Femur (tissue), 1 donor: ENCODE data around the gene TICAM1.
"Not testable (repeated sequence)": the region's sequence is repeated elsewhere in the genome, so short reads cannot be mapped to it uniquely, and the experiment has no call there.

ENCODE experiments used
- DNase-seq: peaks from one replicate; pipeline ENCODE4 v3.0.0-alpha.2; 2017

The TICAM1 gene

DNA sequence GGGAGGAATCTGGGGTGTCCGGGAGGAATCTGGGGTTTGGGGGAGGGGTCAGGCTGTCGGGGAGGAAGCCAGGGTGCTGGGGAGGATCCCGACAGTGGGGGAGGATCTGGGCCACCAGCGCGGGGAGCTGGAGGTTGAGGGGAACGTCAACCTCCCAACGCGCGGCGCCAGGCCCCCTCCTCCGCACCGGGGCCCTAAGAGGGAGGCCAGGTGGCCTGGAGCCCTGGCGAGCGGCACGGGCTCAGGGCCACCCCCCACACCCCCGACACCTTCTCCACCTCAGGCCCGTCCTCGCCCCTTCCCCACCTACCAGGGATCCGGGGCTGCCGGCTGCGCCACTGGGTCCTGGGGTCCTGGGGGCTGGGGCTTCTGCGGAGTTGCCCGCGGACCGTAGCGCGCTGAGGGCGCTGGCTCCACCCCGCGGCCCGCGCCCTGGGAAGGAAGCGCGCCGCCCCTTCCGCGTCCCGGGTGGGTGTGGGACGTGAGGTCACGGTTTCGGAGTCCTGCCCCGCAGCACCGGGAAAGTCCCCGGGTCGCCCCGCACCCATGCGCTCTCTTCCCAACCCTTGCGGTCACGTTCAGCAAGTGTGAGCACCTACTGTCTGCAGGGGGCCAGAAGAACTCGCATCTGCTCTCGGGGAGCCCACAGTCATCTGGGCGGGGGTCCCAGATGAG, at the start of gene TICAM1:
Gene TICAM1, minus strand, starts transcription at position 409 of the 675 bp plus-strand sequence. CDS start 13,335 bp downstream, outside the sequence.
- DNase-seq: peak; percentile 76

DNA sequence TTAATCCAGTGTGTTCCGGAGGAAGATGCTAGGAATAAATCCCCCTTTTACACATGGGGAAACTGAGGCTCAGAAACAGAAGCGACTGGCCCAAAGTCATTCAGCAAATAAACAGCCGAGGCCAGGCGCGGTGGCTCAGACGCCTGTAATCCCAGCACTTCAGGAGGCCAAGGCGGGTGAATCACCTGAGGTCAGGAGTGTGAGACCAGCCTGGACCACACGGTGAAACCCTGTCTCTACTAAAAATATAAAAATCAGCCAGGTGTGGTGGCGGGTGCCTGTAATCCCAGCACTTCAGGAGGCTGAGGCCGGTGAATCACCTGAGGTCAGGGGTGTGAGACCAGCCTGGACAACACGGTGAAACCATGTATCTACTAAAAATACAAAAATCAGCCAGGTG, 47.5 kb upstream of the TICAM1 start:
- DNase-seq: no peak

DNA sequence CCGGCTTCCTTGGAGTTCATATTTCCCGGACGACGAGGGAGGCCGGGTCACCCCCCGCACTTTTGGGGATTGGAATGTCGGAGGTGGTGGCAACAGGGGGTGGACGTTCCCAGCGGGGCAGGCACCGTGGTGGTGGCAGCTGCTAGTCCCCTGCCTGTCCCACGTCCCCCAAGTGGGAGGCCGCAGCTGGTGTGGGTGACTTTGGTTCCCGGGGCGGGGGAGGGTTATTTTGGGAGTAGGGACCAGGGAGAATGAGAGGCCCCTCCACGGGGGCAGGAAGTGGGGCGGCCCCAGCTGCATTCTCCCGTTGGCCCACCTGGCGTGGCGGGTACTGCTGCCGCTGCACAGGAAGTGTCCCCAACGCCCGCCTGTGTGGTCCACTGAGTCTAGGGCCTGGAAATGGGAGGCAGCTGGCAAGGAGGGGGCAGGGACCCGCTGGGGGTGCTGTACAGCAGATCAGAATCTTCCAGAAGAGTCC, 47.0 kb upstream of the TICAM1 start:
- DNase-seq: peak; percentile 76

DNA sequence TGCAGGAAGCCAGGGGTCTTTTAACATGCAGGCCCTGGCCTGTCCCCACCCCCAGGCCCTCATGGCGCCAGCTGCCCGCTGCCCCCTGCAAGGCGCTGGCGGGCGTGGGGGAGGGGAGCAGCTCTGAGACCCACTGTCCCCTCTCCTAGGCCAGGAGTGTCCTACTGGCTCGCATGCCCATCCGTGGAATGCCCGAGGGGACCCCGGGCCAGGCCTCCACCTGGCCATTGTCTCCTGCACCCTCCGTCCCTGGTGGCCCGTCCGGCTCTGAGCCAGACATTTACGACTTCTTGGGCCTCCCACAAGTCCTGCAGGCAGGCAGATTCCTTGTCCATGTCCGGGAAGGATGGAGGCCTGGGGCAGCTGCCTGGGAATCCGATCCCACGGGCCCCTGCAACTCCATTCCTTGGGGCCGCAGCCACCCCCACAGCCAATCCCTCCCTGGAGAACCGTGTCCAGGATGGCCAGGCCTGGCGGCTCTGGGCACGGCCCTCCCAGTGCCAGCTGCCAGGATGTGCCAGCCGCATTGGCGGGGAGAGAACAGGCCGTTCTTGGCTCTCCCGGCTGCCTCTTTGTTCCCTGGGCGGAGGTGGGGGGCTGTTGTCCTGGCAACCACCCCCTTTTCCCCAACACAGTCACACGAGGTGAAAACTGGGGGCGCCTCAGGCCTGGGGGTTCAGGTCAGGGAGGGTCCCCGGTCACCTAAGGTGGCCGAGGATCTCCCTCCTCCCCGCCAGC, 46.4 kb upstream of the TICAM1 start:
- peak; percentile 71 for DNase-seq

DNA sequence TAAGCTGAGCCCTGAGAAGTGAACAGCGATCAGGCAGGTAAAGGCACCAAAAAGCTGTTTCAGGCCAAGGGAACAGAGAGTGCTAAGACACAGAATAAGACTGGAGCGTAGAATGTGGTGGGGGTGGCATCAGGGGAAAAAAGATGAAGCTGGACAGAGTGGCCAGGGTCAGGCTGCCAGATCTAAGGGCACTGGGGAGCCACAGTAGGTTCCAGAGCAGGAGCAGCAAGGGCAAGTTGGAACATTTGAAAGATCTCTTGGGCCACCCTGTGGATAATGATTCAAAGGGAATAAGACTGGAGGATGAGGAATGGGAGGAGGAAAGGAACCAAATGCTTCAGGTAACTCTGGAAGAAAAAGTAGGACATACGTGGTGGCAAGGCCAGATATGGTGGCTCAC, 42.4 kb upstream of the TICAM1 start:
- no peak for DNase-seq

DNA sequence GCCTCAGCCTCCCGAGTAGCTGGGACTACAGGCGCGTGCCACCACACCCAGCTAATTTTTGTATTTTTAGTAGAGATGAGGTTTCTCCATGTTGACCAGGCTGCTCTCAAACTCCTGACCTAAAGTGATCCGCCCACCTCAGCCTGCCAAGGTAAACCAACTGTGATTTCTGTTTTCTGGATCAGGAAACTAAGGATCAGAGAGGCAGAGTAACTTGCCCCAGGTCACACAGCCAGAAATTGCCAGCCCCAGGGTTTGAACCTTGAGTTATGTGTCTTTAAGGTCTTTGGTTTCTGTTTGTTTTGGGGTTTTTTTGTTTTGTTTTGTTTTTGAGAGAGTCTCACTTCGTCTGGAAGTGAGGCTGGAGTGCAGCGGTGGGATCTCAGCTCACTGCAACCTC, 40.2 kb upstream of the TICAM1 start:
- DNase-seq: no peak

DNA sequence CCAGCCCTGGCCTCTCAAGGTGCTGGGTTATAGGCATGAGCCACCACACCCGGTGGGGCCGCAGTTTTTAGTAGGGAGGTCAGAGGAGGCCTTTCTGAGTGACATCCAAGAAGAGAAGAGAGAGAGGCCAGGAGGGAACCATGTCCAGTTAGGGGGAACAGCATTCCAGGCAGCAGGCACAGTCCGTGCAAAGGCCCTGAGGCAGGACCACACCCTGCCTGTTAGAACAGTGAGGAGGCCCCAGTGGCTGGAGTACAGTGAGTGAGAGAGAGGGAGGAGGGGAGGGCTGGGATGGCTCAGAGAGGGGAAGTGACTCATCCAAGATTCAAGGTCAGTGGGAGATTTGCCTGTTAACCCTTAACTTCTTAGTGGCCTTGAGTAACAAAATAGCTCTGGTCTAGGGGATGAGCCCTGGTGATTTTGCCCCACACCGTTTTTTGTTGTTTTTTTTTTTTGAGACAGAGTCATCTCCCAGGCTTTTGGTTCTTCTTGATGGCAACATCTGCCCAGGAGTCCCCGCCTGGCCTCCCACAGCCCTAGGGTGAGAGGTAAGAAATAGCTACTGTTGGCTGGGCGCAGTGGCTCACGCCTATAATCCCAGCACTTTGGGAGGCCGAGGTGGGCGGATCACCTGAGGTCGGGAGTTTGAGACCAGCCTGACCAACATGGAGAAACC, 38.7 kb upstream of the TICAM1 start:
- peak; percentile 49 for DNase-seq

DNA sequence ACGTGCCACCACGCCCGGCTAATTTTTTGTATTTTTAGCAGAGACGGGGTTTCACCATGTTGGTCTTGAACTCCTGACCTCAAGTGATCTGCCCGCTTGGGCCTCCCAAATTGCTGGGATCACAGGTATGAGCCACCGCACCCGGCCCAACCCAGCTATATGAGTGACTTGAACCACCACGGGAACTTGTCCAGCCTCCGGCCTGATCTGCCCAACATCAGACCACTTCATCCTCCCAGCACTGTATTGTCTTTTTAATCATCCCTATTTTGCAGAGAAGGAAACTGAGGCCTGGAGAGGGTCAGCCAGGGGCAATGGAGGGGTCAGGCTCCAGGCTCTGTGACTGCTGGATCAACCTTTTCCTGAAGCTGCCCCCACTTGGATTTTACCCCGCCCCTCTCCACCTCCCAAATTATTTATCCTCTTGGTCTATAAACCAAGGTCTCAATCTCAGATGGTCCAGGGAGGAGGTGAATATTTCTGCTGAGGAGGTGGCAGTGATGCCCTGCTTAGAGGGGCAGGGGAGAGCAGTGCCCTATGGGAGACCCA, 36.8 kb upstream of the TICAM1 start:
- no peak for DNase-seq

DNA sequence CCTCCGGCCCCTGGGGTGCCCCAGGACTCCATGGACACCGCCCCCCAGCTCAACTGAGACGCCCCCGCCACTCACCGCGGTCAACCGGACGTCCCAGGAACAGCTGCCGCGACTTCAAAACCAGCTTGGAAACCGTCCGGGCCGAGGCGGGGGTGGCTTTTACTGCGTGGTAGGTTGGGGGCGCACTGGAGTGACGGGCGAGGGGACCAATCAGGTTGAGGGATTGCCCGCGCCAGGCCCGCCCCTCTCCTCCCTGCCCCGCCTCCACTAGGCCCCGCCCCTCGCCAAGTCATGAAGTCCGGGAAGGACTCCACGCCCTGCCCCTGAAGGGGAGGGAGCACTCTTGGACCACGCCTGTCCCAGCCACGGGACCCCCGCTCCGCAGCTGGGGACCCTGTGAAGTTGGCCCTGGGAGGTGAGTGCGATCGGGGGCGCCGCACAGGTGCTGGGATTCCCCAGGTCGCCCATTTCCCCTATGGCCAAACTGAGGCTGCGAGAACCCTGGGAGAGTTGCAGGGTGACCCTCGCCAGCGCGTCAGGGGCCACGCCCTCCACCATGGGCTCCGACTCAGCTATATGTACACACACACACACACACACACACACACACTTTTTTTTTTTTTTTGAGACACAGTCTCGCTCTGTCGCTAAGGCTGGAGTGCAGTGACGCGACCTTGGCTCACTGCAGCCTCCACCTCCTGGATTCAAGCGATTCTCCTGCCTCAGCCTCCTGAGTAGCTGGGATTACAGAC, 36.2 kb upstream of the TICAM1 start, which contains the start of gene PLIN3:
Gene PLIN3, minus strand, starts transcription at position 134 of the 752 bp plus-strand sequence. CDS start 6,273 bp downstream, outside the sequence.
- peak; percentile 98 for DNase-seq

DNA sequence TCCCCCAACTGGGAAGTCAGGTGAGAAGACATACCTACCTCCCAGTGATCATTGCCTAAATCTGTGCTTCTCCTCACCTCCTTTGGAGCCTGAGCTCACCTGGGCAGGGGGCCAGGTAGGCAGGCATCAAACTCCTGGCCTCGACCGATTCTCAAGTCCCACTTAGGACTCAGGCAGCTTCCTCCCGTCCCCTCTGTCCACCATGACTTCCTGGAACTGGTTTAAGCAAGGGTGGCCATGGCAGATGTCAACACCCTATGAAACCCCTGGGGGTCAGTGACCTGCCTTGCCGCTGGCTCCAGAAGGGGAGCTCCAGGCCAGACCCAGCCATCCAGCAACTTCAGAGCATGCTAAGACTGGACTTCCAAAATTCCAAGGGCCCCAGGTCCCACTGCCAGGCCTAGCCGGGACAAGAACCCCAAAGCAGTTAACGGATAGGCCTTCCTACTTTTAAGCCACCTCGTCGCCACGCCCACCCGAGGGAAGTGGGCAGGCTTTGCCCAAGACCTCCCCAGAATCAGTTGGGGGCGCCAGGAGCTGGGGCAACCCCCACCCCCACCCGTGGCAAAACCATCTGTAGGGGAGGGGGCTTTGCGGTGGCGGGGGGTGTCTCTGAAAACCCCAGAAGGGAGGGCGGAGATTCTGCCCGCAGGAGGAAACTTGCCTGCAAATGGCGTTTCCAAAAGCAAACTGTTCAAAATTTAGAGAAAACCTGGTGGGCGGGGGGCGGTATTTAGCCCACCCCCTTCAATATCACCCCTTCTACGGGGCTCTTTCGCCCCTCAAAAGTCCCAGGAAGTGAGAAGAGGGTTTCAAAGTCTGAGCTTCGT, 35.3 kb upstream of the TICAM1 start:
- DNase-seq: peak; percentile 79

DNA sequence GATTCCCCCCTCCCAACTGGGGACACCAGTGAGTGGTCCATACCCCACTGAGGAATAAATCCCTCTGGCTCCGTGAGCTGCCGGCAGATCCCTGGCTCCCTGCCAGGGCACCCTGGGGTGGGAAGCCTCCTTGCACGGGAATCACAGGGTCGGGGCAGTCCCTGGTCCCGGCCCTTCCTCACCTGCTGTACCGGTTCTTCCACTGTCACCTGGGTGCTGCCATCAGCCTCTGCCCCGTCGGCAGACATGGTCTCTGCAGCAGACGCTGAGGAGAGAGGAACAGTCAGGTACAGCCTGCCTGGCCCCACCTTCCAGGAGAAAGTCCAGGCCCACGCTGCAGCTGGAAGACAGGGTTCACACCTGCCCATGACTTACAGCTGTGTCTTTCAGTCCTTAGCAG, 29.6 kb upstream of the TICAM1 start:
- no peak for DNase-seq

DNA sequence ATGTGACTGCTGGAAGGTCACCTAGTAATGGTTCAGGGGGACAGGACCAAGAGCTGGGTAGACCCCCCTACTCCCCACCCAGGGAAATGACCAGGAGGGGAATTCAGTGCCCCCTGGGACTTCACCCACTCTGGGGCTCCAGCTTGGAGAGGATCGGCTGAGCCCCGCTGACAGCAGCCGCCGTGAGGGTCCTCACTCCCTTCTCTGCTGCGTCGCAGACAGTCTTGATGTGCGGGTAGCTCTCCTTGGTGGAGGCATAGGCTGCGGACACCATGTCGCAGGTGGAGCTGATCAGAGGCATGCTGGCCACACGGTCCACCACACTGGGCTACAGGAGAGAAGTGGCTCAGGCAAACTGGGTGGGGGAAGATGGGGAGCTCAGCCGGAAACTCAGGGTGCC, 28.2 kb upstream of the TICAM1 start:
- no peak for DNase-seq

DNA sequence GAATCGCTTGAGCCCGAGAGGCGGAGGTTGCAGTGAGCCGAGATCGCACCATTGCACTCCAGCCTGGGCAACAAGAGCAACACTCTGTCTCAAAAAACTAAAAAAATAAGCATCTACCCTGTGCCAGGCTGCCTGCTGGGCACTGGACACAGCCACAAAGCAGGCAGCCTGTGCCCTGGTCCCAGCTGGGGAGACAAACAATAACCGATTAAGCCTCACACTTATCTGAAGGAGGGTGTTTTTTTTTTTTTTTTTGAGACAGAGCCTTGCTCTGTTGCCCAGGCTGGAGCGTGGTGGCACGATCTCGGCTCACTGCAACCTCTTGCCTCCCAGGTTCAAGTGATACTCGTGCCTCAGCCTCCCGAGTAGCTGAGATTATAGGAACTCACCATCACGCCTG, 25.0 kb upstream of the TICAM1 start:
- not testable (repeated sequence) for DNase-seq

DNA sequence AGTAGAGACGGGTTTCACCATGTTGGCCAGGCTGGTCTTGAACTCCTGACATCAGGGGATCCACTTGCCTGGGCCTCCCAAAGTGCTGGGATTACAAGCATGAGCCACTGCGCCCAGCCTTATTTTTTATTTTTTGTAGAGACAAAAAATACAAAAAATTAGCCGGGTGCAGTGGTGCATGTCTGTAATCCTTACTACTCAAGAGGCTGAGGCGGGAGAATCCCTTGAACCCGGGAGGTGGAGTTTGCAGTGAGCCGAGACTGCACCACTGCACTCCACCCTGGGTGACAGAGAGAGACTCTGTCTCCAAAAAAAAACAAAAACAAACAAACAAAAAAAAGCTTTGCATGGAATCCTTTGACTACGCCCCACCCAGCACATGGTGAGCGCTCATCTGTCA, 22.0 kb upstream of the TICAM1 start:
- DNase-seq: not testable (repeated sequence)

DNA sequence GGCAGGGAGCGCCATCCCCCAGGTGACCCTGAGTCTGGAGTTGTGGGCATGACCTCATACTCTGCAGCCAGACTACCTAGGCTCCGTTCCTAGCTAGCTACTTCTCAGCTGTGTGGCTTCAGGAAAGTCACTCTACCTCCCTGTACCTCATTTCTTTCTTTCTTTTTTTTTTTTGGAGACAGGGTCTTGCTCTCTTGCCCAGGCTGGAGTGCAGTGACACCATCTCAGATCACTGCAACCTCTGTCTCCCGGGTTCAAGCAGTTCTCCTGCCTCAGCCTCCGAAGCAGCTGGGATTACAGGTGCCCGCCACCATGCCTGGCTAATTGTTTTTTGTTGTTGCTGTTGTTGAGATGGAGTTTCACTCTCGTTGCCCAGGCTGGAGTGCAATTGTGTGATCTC, 21.0 kb upstream of the TICAM1 start:
- no peak for DNase-seq

DNA sequence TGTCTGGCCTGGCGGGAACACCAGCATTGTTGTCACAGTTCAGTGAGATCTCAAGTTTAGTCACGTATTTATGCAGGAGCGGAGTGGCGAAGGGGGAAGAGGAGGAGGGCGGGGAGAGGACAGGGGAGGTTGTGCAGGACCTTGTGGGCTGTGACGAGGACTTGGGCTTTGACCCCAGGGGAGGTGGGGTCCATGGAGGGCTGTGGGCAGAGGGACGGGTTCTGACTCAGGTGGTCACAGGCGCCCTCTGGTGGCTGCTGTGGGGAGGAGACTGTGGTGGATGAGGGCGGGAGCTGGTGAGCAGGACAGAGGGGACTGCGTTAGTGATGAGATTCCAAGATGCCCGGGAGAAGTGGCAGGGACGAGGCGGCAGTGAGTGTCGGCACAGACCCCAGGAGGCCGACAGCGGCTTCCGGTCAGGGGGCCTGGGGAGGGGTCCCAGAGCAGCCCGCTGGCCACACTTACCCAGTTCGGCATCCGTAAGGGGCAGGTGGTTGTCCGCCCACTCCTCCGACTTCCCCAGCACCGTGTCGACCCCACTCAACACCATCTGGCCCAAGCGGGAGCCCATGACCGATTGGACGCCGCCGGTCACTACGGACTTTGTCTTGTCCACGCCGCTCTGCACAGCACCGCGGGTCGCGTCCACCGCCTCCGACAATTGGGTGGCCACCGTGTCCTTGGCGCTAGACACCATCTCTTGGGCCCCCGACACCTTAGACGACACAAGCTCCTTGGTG, 20.2 kb upstream of the TICAM1 start:
- DNase-seq: peak; percentile 67

DNA sequence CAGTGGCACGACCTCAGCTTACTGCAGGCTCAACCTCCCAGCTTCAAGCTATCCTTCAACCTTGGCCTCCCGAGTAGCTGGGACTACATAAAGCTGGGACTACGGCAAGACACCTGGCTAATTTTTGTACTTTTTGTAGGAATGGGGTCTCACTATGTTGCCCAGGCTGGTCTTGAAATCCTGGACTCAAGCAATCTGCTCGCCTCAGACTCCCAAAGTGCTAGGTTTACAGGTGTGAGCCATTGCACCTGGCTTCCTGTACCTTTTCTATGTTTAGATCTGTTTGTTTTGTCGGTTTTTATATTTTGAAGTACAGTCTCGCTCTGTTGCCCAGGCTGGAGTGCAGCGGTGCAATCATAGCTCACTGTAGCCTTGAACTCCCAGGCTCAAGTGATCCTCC, 17.5 kb upstream of the TICAM1 start:
- DNase-seq: no peak

DNA sequence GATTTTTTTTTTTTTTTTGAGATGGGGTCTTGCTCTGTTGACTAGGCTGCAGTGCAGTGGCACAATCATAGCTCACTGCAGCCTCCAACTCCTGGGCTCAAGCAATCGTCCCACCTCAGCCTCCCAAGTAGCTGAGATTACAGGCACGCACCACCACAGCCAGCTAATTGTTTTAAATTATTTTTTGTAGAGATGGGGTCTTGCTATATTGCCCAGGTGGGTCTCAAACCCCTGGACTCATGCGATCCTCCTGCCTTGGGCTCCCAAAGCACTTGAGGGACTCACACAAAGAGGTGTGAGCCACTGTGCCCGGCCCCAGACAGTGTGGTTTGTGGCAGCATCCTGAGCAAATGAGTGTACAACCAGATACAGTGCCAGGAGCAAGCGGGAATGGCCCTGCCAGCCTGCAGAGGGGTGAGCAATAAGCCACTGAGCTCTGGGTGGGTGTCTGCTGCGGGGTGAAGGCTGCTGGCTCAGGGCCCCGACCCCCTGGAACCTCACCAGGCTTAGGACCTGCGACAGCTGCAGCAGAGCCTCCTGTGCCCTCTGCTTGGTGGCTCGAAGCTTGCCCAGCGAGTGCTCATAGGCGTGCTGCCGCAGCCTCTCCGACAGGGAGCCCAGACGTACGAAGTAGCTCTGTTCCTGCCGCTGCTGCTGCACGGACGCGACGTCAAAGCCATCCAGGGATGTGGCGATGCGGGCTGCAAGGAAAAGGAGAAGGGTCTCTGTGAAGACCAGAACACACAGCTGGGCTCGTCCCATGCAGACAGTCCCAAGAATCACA, 15.9 kb upstream of the TICAM1 start:
- no peak for DNase-seq

DNA sequence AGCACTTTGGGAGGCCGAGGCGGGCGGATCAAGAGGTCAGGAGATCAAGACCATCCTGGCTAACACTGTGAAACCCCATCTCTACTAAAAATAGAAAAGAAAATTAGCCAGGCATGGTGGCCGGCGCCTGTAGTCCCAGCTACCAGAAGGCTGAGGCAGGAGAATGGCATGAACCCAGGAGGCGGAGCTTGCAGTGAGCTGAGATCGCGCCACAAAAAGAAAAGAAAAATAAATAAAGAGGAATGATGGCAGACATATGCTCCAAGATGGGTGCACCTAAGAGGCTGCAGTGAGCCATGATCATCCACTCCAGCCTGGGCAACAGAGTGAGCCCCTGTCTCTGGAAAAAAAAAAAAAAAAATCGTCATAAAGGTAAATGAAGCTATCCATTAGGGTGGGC, 14.5 kb upstream of the TICAM1 start:
- not testable (repeated sequence) for DNase-seq
